T-helper 2 cell treated with Interferon-gamma antibody and Interleukin-4, amounts not matched to agents 100 ng/mL and 5 ng/mL, for 36 hours (primary cell): Measurements from ENCODE around the gene ITPR1. TPM values are rescaled to one million over a fixed set of nuclear protein-coding genes. Genes with fewer than 3 reads are reported as not detected.

ENCODE experiments used
- intact Hi-C: fragments of 100-400 bp; cut with micrococcal nuclease; formaldehyde crosslinking; loops from one replicate; pipeline ENCODE4 v1.15.1; 2023
- total RNA-seq: library from RNA; stranded (reverse); gene quantifications from 2 replicates; pipeline ENCODE4 v1.2.3, GENCODE V29; 2022

The ITPR1 gene
- total RNA-seq, 1 donor from 2014 or later: 40.4 TPM

GRCh38 chr3:4564928-4565586, 71.9 kb downstream of the ITPR1 start:
- intact Hi-C loops: no loop called here

GRCh38 chr3:4565809-4566501, 72.8 kb downstream of the ITPR1 start:
- intact Hi-C loops: no loop called here

DNA sequence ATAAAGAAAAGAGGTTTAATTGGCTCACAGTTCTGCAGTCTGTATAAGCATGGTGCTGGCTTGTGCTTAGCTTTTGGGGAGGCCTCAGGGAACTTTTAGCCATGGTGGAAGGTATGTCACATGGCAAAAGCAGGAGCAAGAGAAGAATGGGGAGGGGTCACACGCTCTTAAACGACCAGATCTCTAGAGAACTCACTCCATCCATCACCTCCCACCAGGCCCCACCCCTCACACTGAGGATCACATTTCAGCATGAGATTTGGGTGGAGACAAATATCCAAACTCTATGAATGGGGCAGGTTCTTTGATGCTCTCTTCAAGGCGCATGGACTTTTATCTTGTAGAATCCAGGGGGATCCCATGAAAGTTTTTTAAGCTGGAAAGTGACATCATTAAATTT, 75.7 kb downstream of the ITPR1 start:
- intact Hi-C loops: no loop called here

- intact Hi-C loops: no loop called here
Measured at GRCh38 chr3:4570840-4571621, 77.9 kb downstream of the ITPR1 start.

DNA sequence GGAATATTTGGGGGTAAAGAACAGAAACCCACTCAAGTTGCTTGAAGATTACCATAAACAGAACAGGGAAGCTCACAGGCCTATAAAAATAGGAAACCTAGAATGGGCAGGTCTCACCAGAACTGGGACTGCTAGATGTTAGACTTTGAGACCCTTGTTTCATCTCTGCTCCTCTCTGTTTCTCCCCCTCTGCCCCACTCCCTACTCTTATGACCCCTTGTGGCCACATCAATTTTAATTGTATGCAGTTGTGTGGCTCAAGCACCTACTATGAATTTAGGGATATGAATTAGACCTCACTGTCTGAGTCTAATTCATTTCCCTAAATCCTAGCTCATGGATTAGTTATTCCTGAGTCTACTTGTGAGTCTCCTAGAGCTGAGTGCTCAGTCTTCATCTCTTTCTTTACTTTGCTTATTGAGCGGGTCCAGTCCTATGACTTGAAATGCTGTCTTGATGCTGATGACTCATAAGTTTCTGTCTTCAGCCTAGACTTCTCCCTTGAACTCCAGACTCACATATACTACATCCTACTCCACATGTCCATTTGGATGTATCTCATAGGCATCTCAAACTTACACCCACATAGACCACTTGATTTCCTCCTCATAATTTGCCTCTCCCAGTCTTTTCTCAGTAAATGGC, 78.7 kb downstream of the ITPR1 start:
- intact Hi-C loops: no loop called here

GRCh38 chr3:4573153-4573552, 80.0 kb downstream of the ITPR1 start:
- intact Hi-C loops: no loop called here

GRCh38 chr3:4574426-4574965, 81.3 kb downstream of the ITPR1 start:
- intact Hi-C loops: no loop called here

DNA sequence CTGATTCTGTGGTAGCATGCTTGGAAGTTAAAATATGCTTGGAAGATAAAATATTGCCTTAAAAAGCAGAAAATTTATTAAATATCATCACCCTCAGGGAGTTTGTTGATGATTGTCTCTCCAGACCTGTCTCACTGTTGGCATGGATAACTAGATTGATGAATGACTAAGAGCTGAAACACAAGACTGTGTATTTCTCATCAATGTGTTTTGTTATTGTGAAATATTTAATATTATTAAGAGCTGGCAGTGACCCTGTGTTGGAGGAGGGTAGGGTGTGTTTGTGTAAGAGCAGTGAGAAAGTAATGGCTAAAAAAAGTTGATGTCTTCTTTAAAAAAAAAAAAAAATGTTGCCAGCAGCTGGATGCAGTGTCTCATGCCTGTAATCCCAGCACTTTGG, 82.2 kb downstream of the ITPR1 start:
- intact Hi-C loops: no loop called here

DNA sequence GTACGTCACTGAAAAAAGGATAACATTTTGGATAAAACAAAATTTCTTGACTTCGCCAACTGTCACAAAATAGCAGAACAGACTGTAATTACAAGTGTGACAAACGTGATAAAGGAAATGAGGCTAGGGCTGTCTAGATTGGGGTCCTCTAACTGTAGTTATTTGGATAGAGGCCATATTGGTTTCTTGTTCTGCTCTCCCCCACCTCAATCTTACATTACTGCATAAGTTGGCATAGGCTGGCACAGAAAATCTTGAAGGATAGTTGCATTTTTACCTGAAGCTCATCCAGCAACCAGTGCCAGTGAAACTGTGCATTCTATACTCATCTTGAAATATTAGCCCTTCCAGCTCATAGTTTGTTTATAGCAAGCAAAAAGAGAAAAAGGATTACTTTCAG, 84.6 kb downstream of the ITPR1 start:
- intact Hi-C loops: no loop called here

DNA sequence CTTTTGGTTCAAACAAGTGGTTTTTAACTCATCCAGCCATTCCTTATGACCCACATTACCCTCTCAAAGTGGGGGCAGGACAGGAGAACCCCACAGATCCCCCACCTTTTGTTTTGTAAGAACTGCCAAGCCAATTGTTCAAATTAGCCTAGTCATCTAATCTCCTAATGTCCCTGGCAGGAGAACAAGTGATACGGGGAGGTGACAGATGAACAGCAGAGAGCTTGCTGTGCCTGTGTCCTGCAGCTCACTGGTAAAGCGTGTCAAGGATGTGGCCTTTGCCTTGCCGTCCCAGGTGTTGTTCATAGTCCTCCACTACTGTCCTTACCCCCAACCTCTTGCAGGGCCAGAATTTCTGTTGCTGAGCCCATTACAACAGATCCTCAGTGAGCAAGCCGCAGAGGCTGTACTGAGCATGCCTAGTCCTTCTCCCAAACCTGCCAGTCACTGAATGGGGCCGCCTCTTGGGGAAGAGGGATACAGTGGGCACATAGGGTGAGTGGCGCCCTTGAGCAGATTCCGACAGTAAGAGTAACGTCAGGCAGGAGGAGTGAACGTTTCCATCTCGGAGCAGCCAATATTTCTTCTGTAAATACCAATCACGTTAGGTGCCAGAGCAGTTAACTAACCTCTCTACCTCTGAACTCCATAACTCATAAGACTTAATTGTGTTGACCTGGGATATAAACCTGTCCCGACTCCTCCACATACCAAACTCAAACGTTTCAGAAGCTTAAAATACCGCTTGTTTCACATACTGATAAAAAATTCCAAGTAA, 87.4 kb downstream of the ITPR1 start:
- intact Hi-C loops: loop anchor here (5.0 kb wide), 1 partner anchor 63 kb away; no protein-coding TSS in a partner anchor

DNA sequence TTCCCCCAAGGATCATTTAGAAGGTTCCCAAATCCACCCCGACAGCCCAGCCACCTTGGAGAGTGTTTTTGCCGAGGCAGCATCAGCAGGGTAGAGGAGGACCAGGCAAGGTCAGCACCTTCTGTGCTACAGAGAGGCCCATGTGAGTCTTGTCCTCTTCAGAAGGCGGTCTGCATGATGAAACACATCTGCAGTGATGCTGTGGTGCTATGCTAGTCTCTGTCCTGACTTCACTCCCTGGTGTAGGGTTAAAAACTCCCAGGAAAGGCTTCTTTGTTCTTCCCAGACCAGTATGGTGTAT, 87.9 kb downstream of the ITPR1 start:
- intact Hi-C loops: loop anchor here (5.0 kb wide), 1 partner anchor 64 kb away; no protein-coding TSS in a partner anchor

DNA sequence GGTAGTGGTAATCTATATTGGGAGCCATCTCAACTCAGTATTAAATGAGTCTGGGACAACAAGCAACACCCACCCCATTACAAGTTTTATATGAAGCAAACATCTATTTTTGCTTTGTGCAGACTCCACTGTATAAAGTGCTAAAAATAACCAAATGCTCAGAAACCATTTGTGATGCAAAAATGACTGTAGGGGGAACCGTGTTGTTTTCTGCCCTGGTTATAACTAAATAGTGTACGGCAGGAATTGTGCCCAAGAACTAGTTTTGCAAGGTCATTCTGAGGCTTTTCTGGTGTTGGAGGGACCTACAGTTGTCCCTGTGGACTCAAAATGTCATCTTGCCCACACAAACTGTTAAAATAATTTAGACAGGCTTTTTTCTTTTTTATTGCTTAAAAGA, 88.3 kb downstream of the ITPR1 start:
- intact Hi-C loops: loop anchor here (5.0 kb wide), 1 partner anchor 64 kb away; no protein-coding TSS in a partner anchor

DNA sequence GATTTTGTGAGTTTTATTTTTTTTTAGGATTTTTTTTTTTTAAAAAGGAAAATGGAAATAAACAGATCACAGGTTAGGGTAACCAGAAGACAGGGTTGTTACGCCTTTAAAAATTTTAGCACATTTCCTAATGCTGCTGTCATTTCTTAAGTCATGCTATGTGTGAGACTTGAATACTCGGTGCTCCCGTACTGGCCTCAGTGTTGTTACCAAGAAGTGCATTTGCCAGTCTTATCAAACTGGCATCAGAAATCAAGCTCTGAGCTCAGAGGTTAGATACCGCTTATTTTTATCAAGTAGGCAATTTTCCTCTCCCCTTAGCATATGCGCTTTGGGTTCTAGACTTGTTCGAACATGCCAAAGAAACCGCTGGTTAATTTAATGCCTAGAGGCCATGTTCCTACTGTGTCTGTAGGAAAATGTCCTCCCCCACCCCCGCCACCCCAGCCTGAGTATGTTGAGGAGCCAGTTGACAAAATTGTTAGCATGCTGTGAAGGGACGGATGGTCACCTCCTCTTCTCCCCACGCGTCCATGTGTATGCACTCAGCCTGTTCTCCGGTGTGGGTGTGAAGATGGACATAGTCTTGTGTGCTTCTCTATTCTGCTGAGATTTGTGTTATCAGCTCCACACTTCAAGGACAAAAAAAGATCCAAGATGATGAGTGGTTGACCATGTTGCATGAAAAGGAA, 88.9 kb downstream of the ITPR1 start:
- intact Hi-C loops: loop anchor here (5.0 kb wide), 1 partner anchor 65 kb away; no protein-coding TSS in a partner anchor

- intact Hi-C loops: loop anchor here (5.0 kb wide), 1 partner anchor 65 kb away; no protein-coding TSS in a partner anchor
Measured at GRCh38 chr3:4582624-4583023, 89.5 kb downstream of the ITPR1 start.

DNA sequence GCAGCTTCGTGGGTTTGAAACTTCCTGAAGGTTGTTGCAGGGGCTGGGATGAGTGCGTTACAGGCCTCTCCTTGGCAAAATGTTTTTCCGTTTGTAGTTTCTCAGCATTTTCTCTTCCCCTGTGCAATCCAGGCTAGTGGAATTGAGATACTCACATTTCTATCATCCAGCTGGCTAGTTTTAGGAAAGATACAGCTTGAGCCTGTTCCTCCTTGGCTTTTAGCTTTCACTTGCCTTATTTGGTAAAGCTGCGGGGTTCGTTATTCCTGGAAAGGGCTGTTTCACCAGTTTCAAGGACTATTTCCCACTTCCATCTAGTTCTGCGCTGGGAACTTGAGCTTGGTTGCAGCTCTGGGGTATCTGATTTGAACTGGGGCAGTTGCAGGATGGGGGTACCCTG, 90.3 kb downstream of the ITPR1 start:
- intact Hi-C loops: loop anchor here (5.0 kb wide), 1 partner anchor 66 kb away; no protein-coding TSS in a partner anchor

- intact Hi-C loops: loop anchor here (2.0 to 5.0 kb wide), 2 partner anchors 67 to 234 kb away; no protein-coding TSS in a partner anchor
Measured at GRCh38 chr3:4584456-4585249, 91.5 kb downstream of the ITPR1 start.

DNA sequence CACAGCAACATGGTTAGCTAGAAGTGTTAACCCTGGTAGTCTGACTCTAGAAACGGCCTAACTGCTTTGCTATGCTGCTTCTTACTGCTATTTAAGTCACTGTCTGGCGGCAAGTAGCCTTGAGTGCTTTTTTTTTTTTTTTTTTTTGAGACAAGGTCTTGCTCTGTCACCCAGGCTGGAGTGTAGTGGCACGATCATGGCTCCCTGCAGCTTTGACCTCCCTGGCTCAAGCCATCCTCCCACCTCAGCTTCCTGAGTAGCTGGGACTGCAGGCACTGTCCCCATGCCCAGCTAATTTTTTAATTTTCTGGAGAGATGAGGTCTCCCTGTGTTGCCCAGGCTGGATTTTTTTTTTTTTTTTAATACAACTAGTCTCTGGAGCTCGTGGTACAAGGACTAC, 93.2 kb downstream of the ITPR1 start:
- intact Hi-C loops: no loop called here

DNA sequence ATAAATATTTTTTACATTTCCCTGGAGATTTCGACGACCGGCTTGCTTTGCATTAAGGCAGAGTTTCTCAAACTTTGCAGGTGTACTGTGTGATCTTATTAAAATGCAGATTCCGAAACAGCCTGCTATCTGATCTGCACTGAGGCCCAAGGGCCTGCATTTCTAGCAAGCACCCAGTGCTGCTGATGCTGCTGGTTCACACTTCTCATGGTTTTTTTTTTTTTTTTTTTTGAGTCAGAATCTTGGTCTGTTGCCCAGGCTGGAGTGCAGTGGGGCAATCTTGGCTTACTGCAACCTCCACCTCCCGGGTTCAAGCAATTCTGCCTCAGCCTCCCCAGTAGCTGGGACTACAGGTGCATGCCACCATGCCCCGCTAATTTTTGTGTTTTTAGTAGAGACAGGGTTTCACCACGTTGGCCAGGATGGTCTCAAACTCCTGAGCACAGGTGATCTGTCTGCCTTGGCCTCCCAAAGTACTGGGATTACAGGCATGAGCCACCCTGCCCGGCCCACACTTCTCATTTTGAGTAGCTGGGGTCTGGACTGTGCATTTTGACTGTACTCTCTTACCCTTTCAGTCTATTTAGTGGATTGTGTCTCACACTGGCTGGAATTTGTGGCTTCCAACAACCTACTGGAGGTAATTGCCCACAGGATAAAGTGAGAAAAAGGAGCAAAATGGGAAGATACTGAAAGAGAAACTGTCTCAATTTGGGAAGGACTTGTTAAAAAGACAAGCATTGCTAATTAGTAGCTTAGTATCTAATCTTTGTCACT, 94.1 kb downstream of the ITPR1 start:
- intact Hi-C loops: no loop called here

- intact Hi-C loops: no loop called here
Measured at GRCh38 chr3:4587838-4588105, 94.6 kb downstream of the ITPR1 start.
